SW480 (cell line): ENCODE data around the gene METTL17.
"Not testable (repeated sequence)": the region's sequence is repeated elsewhere in the genome, so short reads cannot be mapped to it uniquely, and the experiment has no call there.

Source experiments
- DNase-seq: peaks from one replicate; pipeline ENCODE4 v3.0.0-alpha.2; 2016; ENCODE audit warnings: low spot score

METTL17 gene

GRCh38 chr14:20997115-20997514 is 7.3 kb downstream of the METTL17 start:
- DNase-seq: no peak

GRCh38 chr14:20997564-20997963 is 7.8 kb downstream of the METTL17 start:
- no peak for DNase-seq

- no peak for DNase-seq
Measured at GRCh38 chr14:20998139-20998538, 8.4 kb downstream of the METTL17 start.

- DNase-seq: no peak
Measured at GRCh38 chr14:20998674-20999366, 9.0 kb downstream of the METTL17 start, which contains the start of gene SLC39A2. Gene SLC39A2 (plus strand): TSS chr14:20999293. CDS start chr14:20999447, 154 bp downstream.

GRCh38 chr14:20999591-20999990 is 9.8 kb downstream of the METTL17 start:
- DNase-seq: no peak

- DNase-seq: no peak
Measured at GRCh38 chr14:21001218-21001617, 11.4 kb downstream of the METTL17 start.

GRCh38 chr14:21003788-21004346 is 14.1 kb downstream of the METTL17 start:
- no peak for DNase-seq

GRCh38 chr14:21009721-21010120 is 19.9 kb downstream of the METTL17 start:
- not testable (repeated sequence) for DNase-seq

- DNase-seq: no peak
Measured at GRCh38 chr14:21011136-21011535, 21.4 kb downstream of the METTL17 start.

GRCh38 chr14:21014761-21015190 is 25.0 kb downstream of the METTL17 start:
- peak; percentile 80 for DNase-seq

GRCh38 chr14:21015312-21015711 is 25.5 kb downstream of the METTL17 start:
- no peak for DNase-seq

- DNase-seq: no peak
Measured at GRCh38 chr14:21016413-21017190, 26.8 kb downstream of the METTL17 start.

- no peak for DNase-seq
Measured at GRCh38 chr14:21017528-21018245, 27.9 kb downstream of the METTL17 start.

- no peak for DNase-seq
Measured at GRCh38 chr14:21018286-21018685, 28.5 kb downstream of the METTL17 start.

- no peak for DNase-seq
Measured at GRCh38 chr14:21018781-21019180, 29.0 kb downstream of the METTL17 start.

- DNase-seq: no peak
Measured at GRCh38 chr14:21019366-21019765, 29.6 kb downstream of the METTL17 start.

- DNase-seq: no peak
Measured at GRCh38 chr14:21020977-21021545, 31.3 kb downstream of the METTL17 start.

GRCh38 chr14:21022686-21023085 is 32.9 kb downstream of the METTL17 start:
- DNase-seq: no peak

- no peak for DNase-seq
Measured at GRCh38 chr14:21023174-21023573, 33.4 kb downstream of the METTL17 start.

- no peak for DNase-seq
Measured at GRCh38 chr14:21023817-21024584, 34.2 kb downstream of the METTL17 start.
